HEK293T (cell line): Measurements from ENCODE around the gene SLC35A2.

Experiments
- ARNT ChIP-seq: fragments of 450-650 bp; IDR thresholded peaks from 2 replicates; pipeline ENCODE4 v1.6.1; 2017; ENCODE audit warnings: mild to moderate bottlenecking
- BHLHE40 ChIP-seq: fragments of 450-650 bp; IDR thresholded peaks from 2 replicates; pipeline ENCODE4 v1.6.1; 2016; ENCODE audit warnings: mild to moderate bottlenecking, moderate library complexity, borderline replicate concordance
- FOXA1 ChIP-seq: fragments of 450-650 bp; IDR thresholded peaks from 2 replicates; pipeline ENCODE4 v1.6.1; 2016; ENCODE audit warnings: mild to moderate bottlenecking
- FOXK2 ChIP-seq: fragments of 450-650 bp; IDR thresholded peaks from 2 replicates; pipeline ENCODE4 v1.6.1; 2016; ENCODE audit warnings: mild to moderate bottlenecking
- FOXM1 ChIP-seq: fragments of 450-650 bp; IDR thresholded peaks from 2 replicates; pipeline ENCODE4 v1.6.1; 2017; ENCODE audit warnings: mild to moderate bottlenecking, borderline replicate concordance
- HDGF ChIP-seq: fragments of 450-650 bp; IDR thresholded peaks from 2 replicates; pipeline ENCODE4 v1.6.1; 2017; ENCODE audit warnings: antibody characterized with exemption, borderline replicate concordance
- LEF1 ChIP-seq: fragments of 450-650 bp; IDR thresholded peaks from 2 replicates; pipeline ENCODE4 v1.6.1; 2017; ENCODE audit warnings: mild to moderate bottlenecking, borderline replicate concordance
- SP1 ChIP-seq: fragments of 450-650 bp; IDR thresholded peaks from 2 replicates; pipeline ENCODE4 v1.6.1; 2017
- TARDBP ChIP-seq: fragments of 450-650 bp; IDR thresholded peaks from 2 replicates; pipeline ENCODE4 v1.6.1; 2016

GRCh38 chrX:48927123-48927522 is 15.7 kb upstream of the SLC35A2 start:
- TF ChIP-seq BHLHE40: no peak
- TF ChIP-seq TARDBP: no peak
- TF ChIP-seq HDGF: no peak
- TF ChIP-seq ARNT: no peak
- no peak for TF ChIP-seq SP1
- no peak for TF ChIP-seq FOXM1
- TF ChIP-seq FOXK2: no peak
- no peak for TF ChIP-seq LEF1
- TF ChIP-seq FOXA1: no peak
